K562 (cell line): Measurements from ENCODE around the gene BCORL1. TPM values are rescaled to one million over a fixed set of nuclear protein-coding genes. Genes with fewer than 3 reads are reported as not detected.
A peak's percentile ranks its signal among the peaks of the same experiment; 100 is the strongest.

ENCODE experiments used
- BRD9 ChIP-seq: fragments of 450-650 bp; IDR thresholded peaks from 2 replicates; pipeline ENCODE4 v1.6.1; 2018; ENCODE audit warnings: low read depth; ENCODE audit not compliant: partially characterized antibody
- C11orf30 ChIP-seq: fragments of 450-650 bp; IDR thresholded peaks from 2 replicates; pipeline ENCODE4 v1.6.1; 2016; ENCODE audit warnings: low read depth, mild to moderate bottlenecking
- E2F3 ChIP-seq: fragments of 250-450 bp; sonication (Bioruptor Pico); IDR thresholded peaks from 2 replicates; pipeline ENCODE4 v1.4.0; 2020; ENCODE audit warnings: mild to moderate bottlenecking
- GABPA ChIP-seq: fragments of 200-800 bp; sonication (Bioruptor generic); conservative IDR thresholded peaks from 2 replicates; pipeline ENCODE4 v1.6.1; 2016; ENCODE audit warnings: low read depth, missing genetic modification characterization, missing compliant biosample characterization
- GTF2F1 ChIP-seq: IDR thresholded peaks from 2 replicates; pipeline ENCODE4 v1.6.1; 2011; ENCODE audit warnings: low read depth, low read length, improper control_type of control experiment
- HMG20B ChIP-seq: fragments of 250-450 bp; sonication (Bioruptor Pico); IDR thresholded peaks from 2 replicates; pipeline ENCODE4 v1.5.0; 2021; ENCODE audit warnings: mild to moderate bottlenecking
- MAX ChIP-seq: sonication (generic); formaldehyde crosslinking; IDR thresholded peaks from 2 replicates; pipeline ENCODE4 v1.9.0; 2022; ENCODE audit warnings: mild to moderate bottlenecking, missing genetic modification reagents
- MECOM ChIP-seq: fragments of 250-450 bp; sonication (Bioruptor Pico); IDR thresholded peaks from 2 replicates; pipeline ENCODE4 v1.8.0; 2022; ENCODE audit warnings: inconsistent platforms
- NRF1 ChIP-seq, 2 experiments: fragments of 450-650 bp; IDR thresholded peaks in 1 of 2; conservative IDR thresholded peaks in 1 of 2; 2 replicates each; pipeline ENCODE4 v1.6.1; 2014; ENCODE audit warnings: mild to moderate bottlenecking in 2 of 2
- PHB ChIP-seq: fragments of 250-450 bp; sonication (Bioruptor Pico); IDR thresholded peaks from 2 replicates; pipeline ENCODE4 v1.5.0; 2021
- PRDM10 ChIP-seq: fragments of 450-650 bp; IDR thresholded peaks from 2 replicates; pipeline ENCODE4 v1.6.1; 2018; ENCODE audit not compliant: partially characterized antibody
- SRSF7 ChIP-seq: fragments of 200-400 bp; formaldehyde crosslinking; optimal IDR thresholded peaks from 2 replicates; pipeline ENCODE3; 2017; ENCODE audit warnings: mild to moderate bottlenecking, low read depth, low read length
- ZBED1 ChIP-seq: IDR thresholded peaks from 2 replicates; pipeline ENCODE4 v1.6.1; 2014
- ZBTB1 ChIP-seq: sonication (generic); formaldehyde crosslinking; IDR thresholded peaks from 2 replicates; pipeline ENCODE4 v1.8.1; 2023; ENCODE audit warnings: missing genetic modification reagents, low read depth, mild to moderate bottlenecking, borderline replicate concordance
- ZNF24 ChIP-seq: fragments of 450-650 bp; IDR thresholded peaks from 2 replicates; pipeline ENCODE4 v1.6.1; 2016
- ZNF398 ChIP-seq: fragments of 250-450 bp; sonication (Bioruptor Pico); IDR thresholded peaks from 2 replicates; pipeline ENCODE4 v1.8.0; 2021; ENCODE audit warnings: moderate library complexity, mild to moderate bottlenecking, inconsistent platforms
- polyA plus RNA-seq, 8 experiments: library from polyadenylated mRNA; depleted of rRNA in 4 of 8; stranded (reverse) in 5 of 8; unstranded in 3 of 8; fragments of >200 nt; fragmentation: Nextera tagmentation in 2 of 8; fragmentation: Illumina TruSeq in 1 of 8; extraction: Ambion mirVana in 2 of 8; extraction: Trizol in 1 of 8; gene quantifications; 2 replicates each; pipeline versions ENCODE4 v1.2.1 to v1.2.3, GENCODE V29; 2011 to 2014; ENCODE audit warnings: inconsistent platforms in 1 of 8, missing spikeins in 1 of 8
- total RNA-seq, 7 experiments: library from RNA; depleted of rRNA in 6 of 7; stranded (reverse); fragments of >200 nt in 6 of 7; fragmentation: Illumina TruSeq in 2 of 7; extraction: Trizol in 2 of 7; gene quantifications; 2 replicates each; pipeline versions ENCODE4 v1.2.1 to v1.2.3, GENCODE V29; 2011 to 2021; ENCODE audit warnings: low replicate concordance in 1 of 7
- TF ChIP-seq, protein P1 (sequence below): fragments of 450-650 bp; formaldehyde crosslinking; IDR thresholded peaks from 2 replicates; pipeline ENCODE4 v1.4.0; 2020; ENCODE audit warnings: mild to moderate bottlenecking, mixed read lengths
- TF ChIP-seq, protein P2 (sequence below): fragments of 250-450 bp; sonication (Bioruptor Pico); IDR thresholded peaks from 2 replicates; pipeline ENCODE4 v1.8.0; 2022; ENCODE audit warnings: moderate library complexity, mild to moderate bottlenecking, inconsistent platforms
- TF ChIP-seq, protein P3 (sequence below), 2 experiments: fragments of 450-650 bp in 1 of 2; sonication (generic) in 1 of 2; formaldehyde crosslinking in 1 of 2; IDR thresholded peaks in 1 of 2; conservative IDR thresholded peaks in 1 of 2; 2 replicates each; pipeline versions ENCODE4 v1.6.1 to v1.8.1; 2016 to 2023; ENCODE audit warnings: mild to moderate bottlenecking in 2 of 2, moderate library complexity in 2 of 2, inconsistent platforms in 1 of 2, missing genetic modification reagents in 1 of 2

Gene BCORL1
- total and polyA plus RNA-seq, 9 of the 15 experiments (the other 6 are each of a cell fraction or from before 2014, with no cell fraction given) = 0.48 to 29.6 (median 2.1) TPM

- no peak for TF ChIP-seq PRDM10
- TF ChIP-seq PHB (CRISPR knock-in tag) = no peak
- TF ChIP-seq MECOM (CRISPR knock-in tag) = no peak
- no peak for TF ChIP-seq ZNF398 (CRISPR knock-in tag)
- TF ChIP-seq C11orf30 = no peak
- TF ChIP-seq, protein P1, sequence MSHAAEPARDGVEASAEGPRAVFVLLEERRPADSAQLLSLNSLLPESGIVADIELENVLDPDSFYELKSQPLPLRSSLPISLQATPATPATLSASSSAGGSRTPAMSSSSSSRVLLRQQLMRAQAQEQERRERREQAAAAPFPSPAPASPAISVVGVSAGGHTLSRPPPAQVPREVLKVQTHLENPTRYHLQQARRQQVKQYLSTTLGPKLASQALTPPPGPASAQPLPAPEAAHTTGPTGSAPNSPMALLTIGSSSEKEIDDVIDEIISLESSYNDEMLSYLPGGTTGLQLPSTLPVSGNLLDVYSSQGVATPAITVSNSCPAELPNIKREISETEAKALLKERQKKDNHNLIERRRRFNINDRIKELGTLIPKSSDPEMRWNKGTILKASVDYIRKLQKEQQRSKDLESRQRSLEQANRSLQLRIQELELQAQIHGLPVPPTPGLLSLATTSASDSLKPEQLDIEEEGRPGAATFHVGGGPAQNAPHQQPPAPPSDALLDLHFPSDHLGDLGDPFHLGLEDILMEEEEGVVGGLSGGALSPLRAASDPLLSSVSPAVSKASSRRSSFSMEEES (CRISPR knock-in tag) = no peak
- TF ChIP-seq ZBED1 = no peak
- TF ChIP-seq BRD9 = no peak
- TF ChIP-seq NRF1 (conservative IDR thresholded peaks at IDR 0.05 in 1 of 2, IDR thresholded peaks at IDR 0.05 in 1 of 2) = peak; percentile 7 to 20; a peak in 2 of 4 replicates
- no peak for TF ChIP-seq ZNF24
- TF ChIP-seq SRSF7 = no peak
- TF ChIP-seq, protein P2, sequence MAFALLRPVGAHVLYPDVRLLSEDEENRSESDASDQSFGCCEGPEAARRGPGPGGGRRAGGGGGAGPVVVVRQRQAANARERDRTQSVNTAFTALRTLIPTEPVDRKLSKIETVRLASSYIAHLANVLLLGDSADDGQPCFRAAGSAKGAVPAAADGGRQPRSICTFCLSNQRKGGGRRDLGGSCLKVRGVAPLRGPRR (CRISPR knock-in tag) = no peak
- TF ChIP-seq ZBTB1 = no peak
- TF ChIP-seq, protein P3, sequence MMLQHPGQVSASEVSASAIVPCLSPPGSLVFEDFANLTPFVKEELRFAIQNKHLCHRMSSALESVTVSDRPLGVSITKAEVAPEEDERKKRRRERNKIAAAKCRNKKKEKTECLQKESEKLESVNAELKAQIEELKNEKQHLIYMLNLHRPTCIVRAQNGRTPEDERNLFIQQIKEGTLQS (IDR thresholded peaks at IDR 0.05) = no peak
- TF ChIP-seq, protein P3 (CRISPR knock-in tag; conservative IDR thresholded peaks at IDR 0.05) = no peak
- no peak for TF ChIP-seq GTF2F1
- TF ChIP-seq E2F3 (CRISPR knock-in tag) = no peak
- no peak for TF ChIP-seq HMG20B (CRISPR knock-in tag)
- peak; percentile 85 for TF ChIP-seq GABPA (tag)
- peak; percentile 61; the same call in 1 of the 2 replicates for TF ChIP-seq MAX (CRISPR knock-in tag)
Measured at GRCh38 chrX:130091980-130092522, 109.6 kb downstream of the BCORL1 start (continued).
